ENCODE data around the gene SRD5A1.
A peak's percentile ranks its signal among the peaks of the same experiment; 100 is the strongest.

Gene SRD5A1

DNA sequence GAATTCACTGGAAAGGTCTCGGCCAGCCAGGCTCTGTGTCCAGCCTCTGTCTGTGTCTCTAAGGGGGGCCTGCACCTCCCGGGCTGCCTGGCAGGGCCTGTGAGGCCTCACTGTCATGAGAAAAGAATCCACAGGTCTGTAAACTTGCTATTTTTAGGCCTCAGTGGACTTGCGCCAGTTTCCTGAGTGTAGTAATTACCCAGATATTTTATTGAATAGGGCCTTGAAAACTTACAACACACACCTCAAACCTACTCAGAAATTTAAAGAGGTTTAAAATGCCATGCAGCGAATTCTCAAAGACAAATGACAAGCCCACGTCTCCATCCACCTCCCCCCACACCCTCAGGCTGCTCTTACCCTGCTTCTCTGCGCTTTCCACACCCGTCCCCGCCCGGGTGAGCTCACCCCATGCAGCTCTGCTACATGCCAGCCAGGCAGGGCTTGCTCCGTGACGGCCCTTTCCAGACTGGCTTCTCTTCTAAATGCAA is 71.2 kb downstream of the SRD5A1 start:
- Histone ChIP-seq H3K36me3 (replicated peaks) (no peaks in the 10 kb centered on the region), H3K27me3 (replicated peaks) (no peaks in the 10 kb centered on the region), H3K27ac (peak overlapping the region; percentile 4), H3K4me3 (ENCODE audit: low read depth, low read length) (no peak overlapping the region)
- in situ Hi-C loops (cut with HindIII; ENCODE audit: low pct_ligation_motif_present, low sequenced_read_pairs): no loop called here
- TF ChIP-seq, protein P1, sequence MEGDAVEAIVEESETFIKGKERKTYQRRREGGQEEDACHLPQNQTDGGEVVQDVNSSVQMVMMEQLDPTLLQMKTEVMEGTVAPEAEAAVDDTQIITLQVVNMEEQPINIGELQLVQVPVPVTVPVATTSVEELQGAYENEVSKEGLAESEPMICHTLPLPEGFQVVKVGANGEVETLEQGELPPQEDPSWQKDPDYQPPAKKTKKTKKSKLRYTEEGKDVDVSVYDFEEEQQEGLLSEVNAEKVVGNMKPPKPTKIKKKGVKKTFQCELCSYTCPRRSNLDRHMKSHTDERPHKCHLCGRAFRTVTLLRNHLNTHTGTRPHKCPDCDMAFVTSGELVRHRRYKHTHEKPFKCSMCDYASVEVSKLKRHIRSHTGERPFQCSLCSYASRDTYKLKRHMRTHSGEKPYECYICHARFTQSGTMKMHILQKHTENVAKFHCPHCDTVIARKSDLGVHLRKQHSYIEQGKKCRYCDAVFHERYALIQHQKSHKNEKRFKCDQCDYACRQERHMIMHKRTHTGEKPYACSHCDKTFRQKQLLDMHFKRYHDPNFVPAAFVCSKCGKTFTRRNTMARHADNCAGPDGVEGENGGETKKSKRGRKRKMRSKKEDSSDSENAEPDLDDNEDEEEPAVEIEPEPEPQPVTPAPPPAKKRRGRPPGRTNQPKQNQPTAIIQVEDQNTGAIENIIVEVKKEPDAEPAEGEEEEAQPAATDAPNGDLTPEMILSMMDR (IDR thresholded peaks at IDR 0.05; ENCODE audit: low read depth, low read length, missing control alignments): no peak
- peak; percentile 69 for DNase-seq

DNA sequence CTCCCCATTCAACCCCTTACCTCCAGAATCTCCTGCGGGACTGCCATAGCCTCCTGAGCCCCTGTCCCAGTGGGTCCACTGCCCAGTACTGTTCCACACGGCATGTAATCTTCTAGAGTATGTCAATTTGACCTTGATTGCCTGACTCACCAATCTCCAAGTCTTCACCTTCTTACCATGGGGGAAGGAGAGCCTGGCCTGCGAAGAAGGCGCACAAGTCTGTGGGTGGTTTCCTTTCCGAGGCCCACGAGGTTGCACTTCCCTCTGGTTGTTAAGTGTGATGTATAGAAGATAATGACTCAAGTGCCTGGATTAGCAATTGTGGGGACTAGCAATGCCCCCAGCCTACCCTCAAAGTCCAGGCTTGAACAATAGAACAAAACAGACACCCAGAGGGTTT is 71.8 kb downstream of the SRD5A1 start:
- H3K27ac ChIP-seq: no peak overlapping the region
- no peak for DNase-seq
- in situ Hi-C loops (cut with HindIII; ENCODE audit: low pct_ligation_motif_present, low sequenced_read_pairs): no loop called here

DNA sequence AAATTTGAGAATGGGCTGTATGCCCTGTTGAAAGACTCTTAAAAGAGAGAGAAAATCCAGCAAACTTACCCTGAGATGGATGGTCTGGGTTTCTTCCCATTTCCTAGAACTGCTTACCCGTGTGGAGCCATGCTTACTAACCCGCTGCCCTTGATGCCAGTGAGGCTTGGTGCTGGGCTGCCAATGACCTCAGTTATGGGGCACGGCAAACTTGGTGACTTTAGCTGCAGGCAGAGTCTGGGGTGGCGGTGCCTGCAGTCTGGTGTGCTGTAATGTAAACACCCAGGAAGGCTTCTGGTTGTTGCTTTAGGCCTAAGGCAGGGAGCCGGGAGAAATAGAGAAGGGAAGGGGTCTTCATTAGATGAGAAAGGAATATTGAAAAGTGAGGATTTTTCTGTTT is 72.7 kb downstream of the SRD5A1 start:
- no peaks in the 10 kb centered on the region for H3K27me3 ChIP-seq (replicated peaks)
- H3K4me3 ChIP-seq (ENCODE audit: low read depth, low read length): no peak overlapping the region
- TF ChIP-seq, protein P1 (IDR thresholded peaks at IDR 0.05; ENCODE audit: low read depth, low read length, missing control alignments): no peak
- no peak overlapping the region for H3K27ac ChIP-seq
- in situ Hi-C loops (cut with HindIII; ENCODE audit: low pct_ligation_motif_present, low sequenced_read_pairs): no loop called here
- no peak for DNase-seq
- no peaks in the 10 kb centered on the region for H3K36me3 ChIP-seq (replicated peaks)

More for the DNA sequence above, 71.8 kb downstream of the SRD5A1 start:
- no peak overlapping the region for H3K4me3 ChIP-seq (ENCODE audit: low read depth, low read length)
- no peaks in the 10 kb centered on the region for H3K27me3 ChIP-seq (replicated peaks)
- TF ChIP-seq, protein P1 (IDR thresholded peaks at IDR 0.05; ENCODE audit: low read depth, low read length, missing control alignments): no peak
- no peaks in the 10 kb centered on the region for H3K36me3 ChIP-seq (replicated peaks)

DNA sequence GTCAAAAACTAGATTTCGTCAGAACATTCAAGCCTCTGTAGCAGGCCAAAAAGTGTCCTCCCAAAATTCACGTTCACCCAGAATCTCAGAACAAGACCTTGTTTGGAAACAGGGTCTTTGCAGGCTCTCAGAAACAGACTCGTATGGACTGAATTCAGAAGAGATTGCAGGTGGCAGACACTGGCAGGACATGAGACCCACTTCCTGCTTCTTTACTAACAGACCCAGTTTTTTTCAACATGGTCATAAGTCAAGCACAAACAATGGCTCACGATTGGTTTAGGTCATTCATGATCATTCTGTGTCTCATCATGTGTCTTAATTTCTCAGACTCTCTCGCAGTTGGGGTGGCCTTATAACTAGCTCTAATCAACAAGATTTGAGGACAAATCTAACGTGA is 74.6 kb downstream of the SRD5A1 start:
- Histone ChIP-seq H3K36me3 (replicated peaks) (no peaks in the 10 kb centered on the region), H3K27me3 (replicated peaks) (no peaks in the 10 kb centered on the region), H3K4me3 (ENCODE audit: low read depth, low read length) (no peak overlapping the region), H3K27ac (no peak overlapping the region)
- in situ Hi-C loops (cut with HindIII; ENCODE audit: low pct_ligation_motif_present, low sequenced_read_pairs): no loop called here
- no peak for DNase-seq
- TF ChIP-seq, protein P1 (IDR thresholded peaks at IDR 0.05; ENCODE audit: low read depth, low read length, missing control alignments): no peak

DNA sequence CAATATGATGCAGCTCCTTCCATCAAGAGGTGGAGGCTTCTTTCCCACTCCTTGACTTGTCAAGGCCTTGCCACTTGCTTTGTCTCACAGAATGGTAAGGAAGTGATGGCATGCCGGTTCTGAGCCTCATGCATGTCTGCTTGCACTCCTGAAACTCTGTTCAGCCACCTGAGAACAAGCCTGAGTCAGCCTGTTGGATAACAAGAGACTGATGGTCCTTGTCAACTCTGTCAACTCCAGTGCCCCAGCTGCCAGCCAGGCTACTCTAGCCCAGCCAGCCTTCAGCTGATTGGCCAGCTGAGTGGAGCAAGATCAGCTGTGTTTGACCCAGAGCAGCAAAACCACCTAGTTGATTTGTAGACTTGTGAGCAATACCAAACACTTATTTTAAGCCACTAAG is 75.6 kb downstream of the SRD5A1 start:
- Histone ChIP-seq H3K36me3 (replicated peaks) (no peaks in the 10 kb centered on the region), H3K4me3 (ENCODE audit: low read depth, low read length) (no peak overlapping the region), H3K27me3 (replicated peaks) (no peaks in the 10 kb centered on the region), H3K27ac (no peak overlapping the region)
- TF ChIP-seq, protein P1 (IDR thresholded peaks at IDR 0.05; ENCODE audit: low read depth, low read length, missing control alignments): no peak
- in situ Hi-C loops (cut with HindIII; ENCODE audit: low pct_ligation_motif_present, low sequenced_read_pairs): no loop called here
- DNase-seq: no peak

DNA sequence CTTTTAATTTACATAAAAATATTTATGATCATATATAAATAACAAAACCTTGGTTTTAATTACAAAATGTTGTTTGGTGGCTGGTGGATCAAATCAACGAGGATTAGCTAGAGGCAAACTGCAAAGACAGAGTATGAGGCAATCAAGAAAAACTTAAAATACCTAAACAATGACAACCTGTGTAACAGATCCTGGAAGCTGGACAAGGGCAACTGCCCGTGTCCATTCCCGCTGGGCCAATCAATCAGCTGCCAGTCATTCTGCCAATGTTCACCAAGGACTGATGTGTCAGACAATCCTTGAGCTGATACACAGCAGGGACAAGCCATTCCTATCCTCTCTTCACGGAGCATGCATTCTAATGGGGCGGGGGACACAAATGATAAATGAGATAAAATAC is 76.8 kb downstream of the SRD5A1 start:
- in situ Hi-C loops (cut with HindIII; ENCODE audit: low pct_ligation_motif_present, low sequenced_read_pairs): no loop called here
- H3K27ac ChIP-seq: no peak overlapping the region
- DNase-seq: no peak
- H3K4me3 ChIP-seq (ENCODE audit: low read depth, low read length): no peak overlapping the region
- no peaks in the 10 kb centered on the region for H3K36me3 ChIP-seq (replicated peaks)
- TF ChIP-seq, protein P1 (IDR thresholded peaks at IDR 0.05; ENCODE audit: low read depth, low read length, missing control alignments): no peak
- H3K27me3 ChIP-seq (replicated peaks): no peaks in the 10 kb centered on the region
